DOHH2 (cell line): Measurements from ENCODE around the gene POU2F3.

Experiments
- H3F3A ChIP-seq: fragments of 200-600 bp; sonication (generic), shearing (Covaris generic); 2 replicates; pipeline ENCODE4 v1.6.0; 2016; ENCODE audit warnings: antibody characterized with exemption, mild to moderate bottlenecking; ENCODE audit not compliant: control insufficient read depth, insufficient read depth
- H3K27ac ChIP-seq: fragments of 200-600 bp; sonication (generic); 2 replicates; pipeline ENCODE4 v1.5.1; 2014; ENCODE audit warnings: low read depth, mild to moderate bottlenecking, low read length, moderate library complexity
- H3K27me3 ChIP-seq: fragments of 200-600 bp; sonication (generic); 2 replicates; pipeline ENCODE4 v1.6.1; 2014; ENCODE audit warnings: mild to moderate bottlenecking, low read length, mixed read lengths; ENCODE audit not compliant: control insufficient read depth
- H3K36me3 ChIP-seq: fragments of 200-600 bp; sonication (generic); 2 replicates; pipeline ENCODE4 v1.6.1; 2014; ENCODE audit warnings: mild to moderate bottlenecking, low read length, moderate library complexity, mixed read lengths; ENCODE audit not compliant: control insufficient read depth
- H3K4me1 ChIP-seq: fragments of 200-600 bp; sonication (generic); 2 replicates; pipeline ENCODE4 v1.6.1; 2014; ENCODE audit warnings: mild to moderate bottlenecking, low read length, mixed read lengths; ENCODE audit not compliant: control insufficient read depth
- H3K4me2 ChIP-seq: fragments of 200-600 bp; sonication (generic); 2 replicates; pipeline ENCODE4 v1.6.0; 2014; ENCODE audit warnings: mild to moderate bottlenecking, low read length, moderate library complexity
- H3K4me3 ChIP-seq: fragments of 200-600 bp; sonication (generic); 2 replicates; pipeline ENCODE4 v1.5.1; 2014; ENCODE audit warnings: mild to moderate bottlenecking, low read length, mixed read lengths
- H3K79me2 ChIP-seq: fragments of 200-600 bp; sonication (generic); 2 replicates; pipeline ENCODE4 v1.6.1; 2014; ENCODE audit warnings: mild to moderate bottlenecking, low read length, mixed read lengths; ENCODE audit not compliant: control insufficient read depth
- H3K9me2 ChIP-seq: fragments of 200-600 bp; sonication (generic); replicated peaks from 2 replicates; pipeline ENCODE4 v1.6.1; 2014; ENCODE audit warnings: mild to moderate bottlenecking, low read length, mixed read lengths; ENCODE audit not compliant: control insufficient read depth
- H3K9me3 ChIP-seq: fragments of 200-600 bp; sonication (generic); 2 replicates; pipeline ENCODE4 v1.6.1; 2014; ENCODE audit warnings: antibody characterized with exemption, low read length, mixed read lengths; ENCODE audit not compliant: control insufficient read depth, insufficient read depth
- H4K20me1 ChIP-seq: fragments of 200-600 bp; sonication (generic); 2 replicates; pipeline ENCODE4 v1.6.0; 2014; ENCODE audit warnings: low read depth, mild to moderate bottlenecking, antibody characterized with exemption, low read length, moderate library complexity; ENCODE audit not compliant: control insufficient read depth, insufficient read depth
- EZH2phosphoT487 ChIP-seq: fragments of 200-600 bp; sonication (generic); IDR thresholded peaks from 2 replicates; pipeline ENCODE4 v1.6.1; 2017; ENCODE audit warnings: borderline replicate concordance, mild to moderate bottlenecking, antibody characterized with exemption, low read length, moderate library complexity, mixed read lengths
- TF ChIP-seq, protein P1 (sequence below): fragments of 200-600 bp; sonication (generic); IDR thresholded peaks from one replicate; pipeline ENCODE4 v1.5.1; 2014; ENCODE audit warnings: antibody characterized with exemption, mild to moderate bottlenecking, low read depth, low read length; ENCODE audit not compliant: poor library complexity, severe bottlenecking

Gene POU2F3

GRCh38 chr11:120199613-120200012 lies 40.3 kb upstream of the POU2F3 start:
- no peaks in the 10 kb centered on the region for H3K4me1 ChIP-seq
- 0 out of 2 replicates have a peak, but pooled peaks cover 3% of the 10 kb centered on the region for H3K27me3 ChIP-seq
- H3K9me2 ChIP-seq = no peaks in the 10 kb centered on the region
- no peaks in the 10 kb centered on the region for H3K36me3 ChIP-seq
- H3K4me3 ChIP-seq = no peak overlapping the region
- no peaks in the 10 kb centered on the region for H3K9me3 ChIP-seq
- no peaks in the 10 kb centered on the region for H3K79me2 ChIP-seq
- H3F3A ChIP-seq = no peaks in the 10 kb centered on the region
- no peak overlapping the region for H3K4me2 ChIP-seq
- H4K20me1 ChIP-seq = no peaks in the 10 kb centered on the region
- TF ChIP-seq, protein P1, sequence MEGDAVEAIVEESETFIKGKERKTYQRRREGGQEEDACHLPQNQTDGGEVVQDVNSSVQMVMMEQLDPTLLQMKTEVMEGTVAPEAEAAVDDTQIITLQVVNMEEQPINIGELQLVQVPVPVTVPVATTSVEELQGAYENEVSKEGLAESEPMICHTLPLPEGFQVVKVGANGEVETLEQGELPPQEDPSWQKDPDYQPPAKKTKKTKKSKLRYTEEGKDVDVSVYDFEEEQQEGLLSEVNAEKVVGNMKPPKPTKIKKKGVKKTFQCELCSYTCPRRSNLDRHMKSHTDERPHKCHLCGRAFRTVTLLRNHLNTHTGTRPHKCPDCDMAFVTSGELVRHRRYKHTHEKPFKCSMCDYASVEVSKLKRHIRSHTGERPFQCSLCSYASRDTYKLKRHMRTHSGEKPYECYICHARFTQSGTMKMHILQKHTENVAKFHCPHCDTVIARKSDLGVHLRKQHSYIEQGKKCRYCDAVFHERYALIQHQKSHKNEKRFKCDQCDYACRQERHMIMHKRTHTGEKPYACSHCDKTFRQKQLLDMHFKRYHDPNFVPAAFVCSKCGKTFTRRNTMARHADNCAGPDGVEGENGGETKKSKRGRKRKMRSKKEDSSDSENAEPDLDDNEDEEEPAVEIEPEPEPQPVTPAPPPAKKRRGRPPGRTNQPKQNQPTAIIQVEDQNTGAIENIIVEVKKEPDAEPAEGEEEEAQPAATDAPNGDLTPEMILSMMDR = no peak
- TF ChIP-seq EZH2phosphoT487 = no peak
- H3K27ac ChIP-seq = no peak overlapping the region

- TF ChIP-seq EZH2phosphoT487 = no peak
- H3K4me1 ChIP-seq = no peaks in the 10 kb centered on the region
- 0 out of 2 replicates have a peak, but pooled peaks cover 3% of the 10 kb centered on the region for H3K27me3 ChIP-seq
These were observed 39.3 kb upstream of the POU2F3 start for GRCh38 chr11:120200677-120201076.

DNA sequence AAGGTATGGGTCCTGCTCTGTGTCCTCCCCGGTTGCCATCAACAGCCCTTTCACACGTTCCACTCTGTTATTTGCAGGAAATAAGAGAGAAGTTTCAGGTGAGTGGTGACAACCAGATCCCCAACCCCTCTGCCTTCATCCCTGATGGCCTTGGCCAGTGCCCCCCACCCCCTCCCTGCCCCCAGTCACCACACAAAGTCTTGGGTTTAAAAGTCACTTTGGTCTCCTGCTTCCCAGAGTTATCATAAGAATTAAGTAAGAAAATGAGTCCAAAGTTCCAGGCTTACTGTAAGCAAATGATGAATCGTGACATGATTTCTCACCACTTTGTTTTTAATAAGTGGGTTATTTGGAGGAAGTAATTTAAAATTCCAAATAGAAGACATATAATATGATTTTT lies 38.3 kb upstream of the POU2F3 start:
- Histone ChIP-seq H3K27me3 (0 out of 2 replicates have a peak, but pooled peaks cover 2% of the 10 kb centered on the region), H3K27ac (no peak overlapping the region), H3K9me3 (no peaks in the 10 kb centered on the region), H3K4me1 (no peaks in the 10 kb centered on the region), H3K36me3 (no peaks in the 10 kb centered on the region), H3K9me2 (no peaks in the 10 kb centered on the region), H3K79me2 (no peaks in the 10 kb centered on the region), H3F3A (no peaks in the 10 kb centered on the region), H3K4me3 (no peak overlapping the region), H4K20me1 (no peaks in the 10 kb centered on the region), H3K4me2 (no peak overlapping the region)
- TF ChIP-seq, protein P1 = no peak
- no peak for TF ChIP-seq EZH2phosphoT487

More at GRCh38 chr11:120200677-120201076, 39.3 kb upstream of the POU2F3 start:
- Histone ChIP-seq H3K27ac (no peak overlapping the region), H4K20me1 (no peaks in the 10 kb centered on the region), H3F3A (no peaks in the 10 kb centered on the region), H3K9me2 (no peaks in the 10 kb centered on the region), H3K9me3 (no peaks in the 10 kb centered on the region), H3K4me2 (no peak overlapping the region), H3K79me2 (no peaks in the 10 kb centered on the region), H3K36me3 (no peaks in the 10 kb centered on the region), H3K4me3 (no peak overlapping the region)

DNA sequence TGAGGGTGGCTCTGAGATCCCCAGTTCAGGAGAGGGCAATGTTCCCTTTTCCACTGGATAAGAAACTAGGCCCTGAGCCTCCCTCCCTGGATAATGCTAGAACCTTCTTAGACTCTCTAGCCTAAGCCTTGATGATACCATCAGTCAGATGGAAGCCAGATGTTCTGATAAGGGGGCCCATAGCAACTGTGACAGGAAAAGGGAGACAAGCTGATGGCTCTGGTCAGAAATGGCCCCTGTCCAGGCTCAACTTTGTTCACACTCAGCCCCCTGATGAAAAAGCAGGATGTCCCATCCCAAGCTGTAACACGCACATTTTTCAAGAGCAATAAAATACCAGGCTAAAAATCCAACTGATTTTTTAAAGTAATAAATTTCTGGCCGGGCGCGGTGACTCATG lies 36.3 kb upstream of the POU2F3 start:
- no peaks in the 10 kb centered on the region for H4K20me1 ChIP-seq
- no peaks in the 10 kb centered on the region for H3F3A ChIP-seq
- no peaks in the 10 kb centered on the region for H3K4me1 ChIP-seq
- H3K9me2 ChIP-seq = no peaks in the 10 kb centered on the region
- TF ChIP-seq, protein P1 = no peak
- TF ChIP-seq EZH2phosphoT487 = no peak
- H3K4me2 ChIP-seq = no peak overlapping the region
- H3K27me3 ChIP-seq = peaks cover 4% of the 10 kb centered on the region; the same call in 1 of the 2 replicates
- H3K9me3 ChIP-seq = no peaks in the 10 kb centered on the region
- no peaks in the 10 kb centered on the region for H3K36me3 ChIP-seq
- no peak overlapping the region for H3K27ac ChIP-seq
- H3K79me2 ChIP-seq = no peaks in the 10 kb centered on the region
- H3K4me3 ChIP-seq = no peak overlapping the region
